ENCODE measurements around the gene C2. TPM values are rescaled to one million over a fixed set of nuclear protein-coding genes. Genes with fewer than 3 reads are reported as not detected.
"Not testable (repeated sequence)": the region's sequence is repeated elsewhere in the genome, so short reads cannot be mapped to it uniquely, and the experiment has no call there.

C2 gene
- total RNA-seq, 1 donor from 2014 or later = 0.63 TPM

DNA sequence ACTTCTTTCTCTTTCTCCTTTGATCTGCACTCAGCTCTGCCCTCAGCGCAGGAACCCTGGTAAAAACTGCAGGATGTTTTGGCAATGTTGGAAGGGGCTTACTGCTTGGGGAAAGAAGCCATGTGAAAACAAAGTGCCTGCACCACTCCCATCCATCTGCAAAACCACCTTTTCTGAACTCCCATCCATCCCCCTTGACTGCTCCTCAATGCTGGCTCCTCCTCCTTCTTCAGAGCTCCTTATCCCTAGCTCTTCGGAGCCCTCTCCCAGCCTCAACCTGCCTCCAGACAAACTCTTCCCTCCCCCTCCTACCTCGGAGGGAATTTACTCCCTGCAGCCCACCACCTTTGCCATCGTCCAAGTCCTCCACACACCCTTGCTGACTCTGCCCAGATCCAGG, 21.4 kb upstream of the C2 start:
- no peak for TF ChIP-seq CTCF (IDR thresholded peaks at IDR 0.05; ENCODE audit: insufficient read depth, low read length, poor library complexity, severe bottlenecking)
- no peaks in the 10 kb centered on the region for H3K36me3 ChIP-seq (ENCODE audit: control insufficient read depth, insufficient read depth, low read length)
- H3K27me3 ChIP-seq (ENCODE audit: control insufficient read depth, insufficient read depth, low read length) = no peaks in the 10 kb centered on the region
- H3K4me3 ChIP-seq (ENCODE audit: low read depth, low read length) = no peak overlapping the region
- no peak for DNase-seq (ENCODE audit: low read depth)

DNA sequence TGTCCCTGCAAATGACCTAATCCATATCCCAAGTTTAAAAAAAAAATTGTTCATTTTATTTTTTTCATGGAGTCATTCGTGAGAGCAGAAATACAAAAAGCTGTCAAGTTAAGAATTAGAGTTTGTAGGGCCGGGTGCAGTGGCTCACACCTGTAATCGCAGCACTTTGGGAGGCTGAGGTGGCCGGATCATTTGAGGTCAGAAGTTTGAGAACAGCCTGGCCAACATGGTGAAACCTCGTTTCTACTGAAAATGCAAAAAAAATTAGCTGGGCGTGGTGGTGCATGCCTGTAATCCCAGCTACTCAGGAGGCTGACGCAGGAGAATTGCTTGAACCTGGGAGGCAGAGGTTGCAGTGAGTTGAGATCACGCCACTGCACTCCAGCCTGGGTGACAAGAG, 20.8 kb upstream of the C2 start:
- not testable (repeated sequence) for DNase-seq (ENCODE audit: low read depth); H3K4me3 ChIP-seq (ENCODE audit: low read depth, low read length); H3K36me3 ChIP-seq (ENCODE audit: control insufficient read depth, insufficient read depth, low read length)

GRCh38 chr6:31907158-31907813, 20.2 kb upstream of the C2 start:
- no peak for TF ChIP-seq CTCF (IDR thresholded peaks at IDR 0.05; ENCODE audit: insufficient read depth, low read length, poor library complexity, severe bottlenecking)
- H3K36me3 ChIP-seq (ENCODE audit: control insufficient read depth, insufficient read depth, low read length) = no peaks in the 10 kb centered on the region
- no peaks in the 10 kb centered on the region for H3K27me3 ChIP-seq (ENCODE audit: control insufficient read depth, insufficient read depth, low read length)
- DNase-seq (ENCODE audit: low read depth) = peak; percentile 81
- H3K4me3 ChIP-seq (ENCODE audit: low read depth, low read length) = no peak overlapping the region

More for the DNA sequence above, 20.8 kb upstream of the C2 start:
- H3K27me3 ChIP-seq (ENCODE audit: control insufficient read depth, insufficient read depth, low read length) = not testable (repeated sequence)

GRCh38 chr6:31908255-31908654, 19.3 kb upstream of the C2 start:
- not testable (repeated sequence) for DNase-seq (ENCODE audit: low read depth); H3K36me3 ChIP-seq (ENCODE audit: control insufficient read depth, insufficient read depth, low read length); H3K27me3 ChIP-seq (ENCODE audit: control insufficient read depth, insufficient read depth, low read length); H3K4me3 ChIP-seq (ENCODE audit: low read depth, low read length)

GRCh38 chr6:31908791-31909190, 18.7 kb upstream of the C2 start:
- no peak for TF ChIP-seq CTCF (IDR thresholded peaks at IDR 0.05; ENCODE audit: insufficient read depth, low read length, poor library complexity, severe bottlenecking)
- DNase-seq (ENCODE audit: low read depth) = no peak
- Histone ChIP-seq H3K27me3 (ENCODE audit: control insufficient read depth, insufficient read depth, low read length) (no peaks in the 10 kb centered on the region), H3K4me3 (ENCODE audit: low read depth, low read length) (no peak overlapping the region), H3K36me3 (ENCODE audit: control insufficient read depth, insufficient read depth, low read length) (no peaks in the 10 kb centered on the region)

DNA sequence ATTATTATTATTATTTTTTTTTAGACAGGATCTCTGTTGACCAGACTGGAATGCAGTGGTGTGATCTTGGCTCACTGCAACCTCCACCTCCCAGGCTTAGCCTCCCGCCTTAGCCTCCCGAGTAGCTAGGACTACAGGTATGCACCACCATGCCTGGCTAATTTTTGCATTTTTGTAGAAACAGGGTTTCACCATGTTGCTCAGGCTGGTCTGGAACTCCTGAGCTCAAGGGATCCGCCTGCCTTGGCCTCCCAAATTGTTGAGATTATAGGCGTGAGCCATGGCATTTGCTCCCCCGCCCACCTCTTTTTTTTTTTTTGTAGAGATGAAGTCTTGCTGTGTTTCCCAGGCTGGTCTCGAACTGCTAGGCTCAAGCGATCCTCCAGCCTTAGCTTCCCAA, 18.2 kb upstream of the C2 start:
- H3K4me3 ChIP-seq (ENCODE audit: low read depth, low read length); H3K27me3 ChIP-seq (ENCODE audit: control insufficient read depth, insufficient read depth, low read length); H3K36me3 ChIP-seq (ENCODE audit: control insufficient read depth, insufficient read depth, low read length); DNase-seq (ENCODE audit: low read depth): not testable (repeated sequence)

GRCh38 chr6:31911826-31912585, 15.5 kb upstream of the C2 start:
- H3K36me3 ChIP-seq (ENCODE audit: control insufficient read depth, insufficient read depth, low read length) = no peaks in the 10 kb centered on the region
- DNase-seq (ENCODE audit: low read depth) = no peak
- TF ChIP-seq CTCF (IDR thresholded peaks at IDR 0.05; ENCODE audit: insufficient read depth, low read length, poor library complexity, severe bottlenecking) = no peak
- H3K4me3 ChIP-seq (ENCODE audit: low read depth, low read length) = no peak overlapping the region
- H3K27me3 ChIP-seq (ENCODE audit: control insufficient read depth, insufficient read depth, low read length) = no peaks in the 10 kb centered on the region

All from kidney epithelial cell (primary cell).